ENCODE measurements around the gene CRKL.
"Not testable (repeated sequence)": the region's sequence is repeated elsewhere in the genome, so short reads cannot be mapped to it uniquely, and the experiment has no call there.

GRCh38 chr22:20908717-20909116, 8.5 kb upstream of the CRKL start:
- TF ChIP-seq CTCF (conservative IDR thresholded peaks at IDR 0.05; ENCODE audit: low read length); EZH2phosphoT487 (IDR thresholded peaks at IDR 0.05; ENCODE audit: borderline replicate concordance, low read depth, low read length): not testable (repeated sequence)
